ENCODE results near the gene RCSD1. TPM values are rescaled to one million over a fixed set of nuclear protein-coding genes. Genes with fewer than 3 reads are reported as not detected.

RCSD1 gene
- polyA plus RNA-seq (2013) = 0.46 and 0.53 TPM in 2 replicates

- no peak for DNase-seq
- WGBS (ENCODE audit: extremely low coverage, insufficient coverage, insufficient read length) = no CpG with 5 or more reads among the region's 62 CpGs
- Histone ChIP-seq H3K27me3 (ENCODE audit: insufficient read depth, low read length) (peaks cover 15% of the 10 kb centered on the region), H4K12ac (ENCODE audit: low read depth, low read length) (no peak within 1 kb of the TSS), H2AK5ac (ENCODE audit: low read length) (no peak within 1 kb of the TSS), H4K8ac (ENCODE audit: low read depth, low read length) (no peak within 1 kb of the TSS), H3K79me1 (ENCODE audit: low read length) (peaks cover 1% of the 10 kb centered on the region), H3K79me2 (ENCODE audit: control insufficient read depth, insufficient read depth, low read length, poor library complexity) (no peaks in the 10 kb centered on the region), H3K9me3 (ENCODE audit: insufficient read depth, low read depth, low read length) (peaks cover 1% of the 10 kb centered on the region), H3K27ac (ENCODE audit: low read depth, low read length) (no peak within 1 kb of the TSS), H3K23ac (ENCODE audit: low read length) (no peak within 1 kb of the TSS), H4K91ac (ENCODE audit: low read depth, low read length) (no peak within 1 kb of the TSS), H2AFZ (ENCODE audit: insufficient read depth, low read length, poor library complexity) (peak within 1 kb of the TSS; percentile 30), H2BK12ac (ENCODE audit: low read length) (no peak within 1 kb of the TSS), H3K4me2 (ENCODE audit: low read length) (peak within 1 kb of the TSS; percentile 78), H2BK120ac (ENCODE audit: insufficient read depth, low read length, poor library complexity) (no peak within 1 kb of the TSS), H3K36me3 (ENCODE audit: control insufficient read depth in 1 of 2, insufficient read depth in 2 of 2, low read length in 2 of 2) (no peaks in the 10 kb centered on the region), H3K18ac (ENCODE audit: low read length) (no peak within 1 kb of the TSS), H3K4me1 (ENCODE audit: control insufficient read depth in 1 of 2, insufficient read depth in 2 of 2, low read length in 2 of 2) (peaks cover 6 to 13% of the 10 kb centered on the region in 2 experiments), H2BK5ac (ENCODE audit: low read depth, low read length, poor library complexity) (no peak within 1 kb of the TSS), H3K4ac (ENCODE audit: low read depth, low read length) (no peak within 1 kb of the TSS), H3K9ac (ENCODE audit: low read length) (no peak within 1 kb of the TSS), H3K14ac (ENCODE audit: low read length) (peak within 1 kb of the TSS; percentile 0), H3K4me3 (ENCODE audit: low read depth, low read length) (peak within 1 kb of the TSS; percentile 68)
These were observed at the start of gene RCSD1 for GRCh38 chr1:167629681-167630567. Gene RCSD1 (plus strand): TSS chr1:167630232. CDS start chr1:167630424, 192 bp downstream.

- no peak overlapping the region for H4K12ac ChIP-seq (ENCODE audit: low read depth, low read length)
- H3K4me2 ChIP-seq (ENCODE audit: low read length) = no peak overlapping the region
- H3K79me1 ChIP-seq (ENCODE audit: low read length) = no peaks in the 10 kb centered on the region
- H3K18ac ChIP-seq (ENCODE audit: low read length) = no peak overlapping the region
- no peak overlapping the region for H3K14ac ChIP-seq (ENCODE audit: low read length)
- H4K91ac ChIP-seq (ENCODE audit: low read depth, low read length) = no peak overlapping the region
- no peaks in the 10 kb centered on the region for H3K79me2 ChIP-seq (ENCODE audit: control insufficient read depth, insufficient read depth, low read length, poor library complexity)
- H2BK12ac ChIP-seq (ENCODE audit: low read length) = no peak overlapping the region
- H3K9ac ChIP-seq (ENCODE audit: low read length) = no peak overlapping the region
- H3K23ac ChIP-seq (ENCODE audit: low read length) = no peak overlapping the region
- no peak overlapping the region for H2AK5ac ChIP-seq (ENCODE audit: low read length)
- no peak overlapping the region for H2BK120ac ChIP-seq (ENCODE audit: insufficient read depth, low read length, poor library complexity)
- no peak for DNase-seq
- H3K27ac ChIP-seq (ENCODE audit: low read depth, low read length) = no peak overlapping the region
- H2BK5ac ChIP-seq (ENCODE audit: low read depth, low read length, poor library complexity) = no peak overlapping the region
- H3K27me3 ChIP-seq (ENCODE audit: insufficient read depth, low read length) = peaks cover 2% of the 10 kb centered on the region
- no peaks in the 10 kb centered on the region for H3K9me3 ChIP-seq (ENCODE audit: insufficient read depth, low read depth, low read length)
- H4K8ac ChIP-seq (ENCODE audit: low read depth, low read length) = no peak overlapping the region
- no peak overlapping the region for H3K4ac ChIP-seq (ENCODE audit: low read depth, low read length)
- H3K36me3 ChIP-seq (ENCODE audit: control insufficient read depth in 1 of 2, insufficient read depth in 2 of 2, low read length in 2 of 2) = no peaks in the 10 kb centered on the region
- H3K4me1 ChIP-seq (ENCODE audit: control insufficient read depth in 1 of 2, insufficient read depth in 2 of 2, low read length in 2 of 2) = peaks cover 3 to 5% of the 10 kb centered on the region in 2 experiments
- WGBS (ENCODE audit: extremely low coverage, insufficient coverage, insufficient read length) = no CpG with 5 or more reads among the region's 1 CpG
- no peak overlapping the region for H2AFZ ChIP-seq (ENCODE audit: insufficient read depth, low read length, poor library complexity)
- H3K4me3 ChIP-seq (ENCODE audit: low read depth, low read length) = no peak overlapping the region
These were observed 48.0 kb upstream of the RCSD1 start for GRCh38 chr1:167582064-167582463.

- H3K27me3 ChIP-seq (ENCODE audit: insufficient read depth, low read length) = peaks cover 2% of the 10 kb centered on the region
- H3K4me2 ChIP-seq (ENCODE audit: low read length) = no peak overlapping the region
- H3K27ac ChIP-seq (ENCODE audit: low read depth, low read length) = no peak overlapping the region
- H3K9me3 ChIP-seq (ENCODE audit: insufficient read depth, low read depth, low read length) = no peaks in the 10 kb centered on the region
- peaks cover 3 to 5% of the 10 kb centered on the region in 2 experiments for H3K4me1 ChIP-seq (ENCODE audit: control insufficient read depth in 1 of 2, insufficient read depth in 2 of 2, low read length in 2 of 2)
- no peak overlapping the region for H2BK120ac ChIP-seq (ENCODE audit: insufficient read depth, low read length, poor library complexity)
- no peaks in the 10 kb centered on the region for H3K79me2 ChIP-seq (ENCODE audit: control insufficient read depth, insufficient read depth, low read length, poor library complexity)
- H2BK12ac ChIP-seq (ENCODE audit: low read length) = no peak overlapping the region
- H3K18ac ChIP-seq (ENCODE audit: low read length) = no peak overlapping the region
- no peak for DNase-seq
- H4K91ac ChIP-seq (ENCODE audit: low read depth, low read length) = no peak overlapping the region
- H4K8ac ChIP-seq (ENCODE audit: low read depth, low read length) = no peak overlapping the region
- H2BK5ac ChIP-seq (ENCODE audit: low read depth, low read length, poor library complexity) = no peak overlapping the region
- H2AFZ ChIP-seq (ENCODE audit: insufficient read depth, low read length, poor library complexity) = no peak overlapping the region
- H3K4ac ChIP-seq (ENCODE audit: low read depth, low read length) = no peak overlapping the region
- H3K9ac ChIP-seq (ENCODE audit: low read length) = no peak overlapping the region
- no peak overlapping the region for H3K23ac ChIP-seq (ENCODE audit: low read length)
- no peaks in the 10 kb centered on the region for H3K79me1 ChIP-seq (ENCODE audit: low read length)
- H3K4me3 ChIP-seq (ENCODE audit: low read depth, low read length) = no peak overlapping the region
- no peak overlapping the region for H2AK5ac ChIP-seq (ENCODE audit: low read length)
- no peak overlapping the region for H3K14ac ChIP-seq (ENCODE audit: low read length)
- WGBS (ENCODE audit: extremely low coverage, insufficient coverage, insufficient read length) = no CpG with 5 or more reads among the region's 4 CpGs
- H3K36me3 ChIP-seq (ENCODE audit: control insufficient read depth in 1 of 2, insufficient read depth in 2 of 2, low read length in 2 of 2) = no peaks in the 10 kb centered on the region
- H4K12ac ChIP-seq (ENCODE audit: low read depth, low read length) = no peak overlapping the region
These were observed 47.3 kb upstream of the RCSD1 start for GRCh38 chr1:167582722-167583121.

- no peak overlapping the region for H2BK120ac ChIP-seq (ENCODE audit: insufficient read depth, low read length, poor library complexity)
- H3K18ac ChIP-seq (ENCODE audit: low read length) = no peak overlapping the region
- no peaks in the 10 kb centered on the region for H3K79me2 ChIP-seq (ENCODE audit: control insufficient read depth, insufficient read depth, low read length, poor library complexity)
- no peaks in the 10 kb centered on the region for H3K36me3 ChIP-seq (ENCODE audit: control insufficient read depth in 1 of 2, insufficient read depth in 2 of 2, low read length in 2 of 2)
- no peak overlapping the region for H3K9ac ChIP-seq (ENCODE audit: low read length)
- no peak overlapping the region for H4K8ac ChIP-seq (ENCODE audit: low read depth, low read length)
- no peak overlapping the region for H3K4me3 ChIP-seq (ENCODE audit: low read depth, low read length)
- no peak overlapping the region for H3K4me2 ChIP-seq (ENCODE audit: low read length)
- no peak overlapping the region for H3K23ac ChIP-seq (ENCODE audit: low read length)
- no peak overlapping the region for H2BK12ac ChIP-seq (ENCODE audit: low read length)
- peaks cover 2% of the 10 kb centered on the region for H3K27me3 ChIP-seq (ENCODE audit: insufficient read depth, low read length)
- no peak overlapping the region for H4K91ac ChIP-seq (ENCODE audit: low read depth, low read length)
- H3K14ac ChIP-seq (ENCODE audit: low read length) = no peak overlapping the region
- no peak overlapping the region for H2BK5ac ChIP-seq (ENCODE audit: low read depth, low read length, poor library complexity)
- no peak overlapping the region for H3K4ac ChIP-seq (ENCODE audit: low read depth, low read length)
- H4K12ac ChIP-seq (ENCODE audit: low read depth, low read length) = no peak overlapping the region
- H3K4me1 ChIP-seq (ENCODE audit: control insufficient read depth in 1 of 2, insufficient read depth in 2 of 2, low read length in 2 of 2) = peaks cover 0 to 2% of the 10 kb centered on the region in 2 experiments
- no peaks in the 10 kb centered on the region for H3K9me3 ChIP-seq (ENCODE audit: insufficient read depth, low read depth, low read length)
- DNase-seq = no peak
- no peak overlapping the region for H3K27ac ChIP-seq (ENCODE audit: low read depth, low read length)
- no peaks in the 10 kb centered on the region for H3K79me1 ChIP-seq (ENCODE audit: low read length)
- H2AK5ac ChIP-seq (ENCODE audit: low read length) = no peak overlapping the region
- no CpG with 5 or more reads among the region's 3 CpGs for WGBS (ENCODE audit: extremely low coverage, insufficient coverage, insufficient read length)
- H2AFZ ChIP-seq (ENCODE audit: insufficient read depth, low read length, poor library complexity) = no peak overlapping the region
These were observed 45.5 kb upstream of the RCSD1 start for GRCh38 chr1:167584581-167584980.

All from trophoblast cell (in vitro differentiated cells and primary cell).